ENCODE data around the gene CYP1A1. TPM values are rescaled to one million over a fixed set of nuclear protein-coding genes. Genes with fewer than 3 reads are reported as not detected.

The CYP1A1 gene
- total and polyA plus RNA-seq, 2 of the 13 experiments (the other 11 are each of a cell fraction or from before 2014, with no cell fraction given): 7.9 to 8.0 TPM

GRCh38 chr15:74727727-74728126 is 2.4 kb upstream of the CYP1A1 start:
- no peak for ATAC-seq
- intact Hi-C loops (cut with micrococcal nuclease; ENCODE audit: unreplicated experiment) (no loop called here), in situ Hi-C loops (cut with HindIII; ENCODE audit: extremely low pct_ligation_motif_present, low pct_unique_long_range_greater_than_20kb) (no loop called here)
- Histone ChIP-seq H3K36me3 (replicated peaks in 1 of 2; ENCODE audit: control insufficient read depth in 1 of 2, insufficient read depth in 2 of 2, low read length in 2 of 2) (no peaks in the 10 kb centered on the region), H2AFZ (ENCODE audit: low read length) (no peak overlapping the region), H3K27me3 (ENCODE audit: control insufficient read depth in 1 of 2, insufficient read depth in 2 of 2, low read length in 2 of 2) (no peaks in the 10 kb centered on the region), H3K4me1 (ENCODE audit: insufficient read depth, low read length) (peaks cover 81% of the 10 kb centered on the region), H3K9me3 (ENCODE audit: low read length) (no peaks in the 10 kb centered on the region), H3K9ac (ENCODE audit: insufficient read depth, low read depth, low read length) (no peak overlapping the region), H3K4me3 (replicated peaks in 1 of 3; ENCODE audit: insufficient read depth in 1 of 3, low read depth in 2 of 3, low read length in 3 of 3) (no peak overlapping the region), H3K79me2 (ENCODE audit: insufficient read depth, low read length) (no peaks in the 10 kb centered on the region), H4K20me1 (ENCODE audit: insufficient read depth, low read length) (no peaks in the 10 kb centered on the region), H3K27ac (ENCODE audit: extremely low read length, insufficient read depth, low read length) (no peak overlapping the region), H3K4me2 (ENCODE audit: low read depth, low read length) (no peak overlapping the region)
- ChIA-PET POLR2A (no interaction called here), CTCF (ENCODE audit: low intra/inter-chr PET ratio, low total read pairs) (no interaction called here)
- no TSS peak for BruUV-seq (replicated peaks)
- FAIRE-seq: no peak
- DNase-seq (ENCODE audit: low spot score): no peak
- WGBS (ENCODE audit: low lambda C conversion rate): 94% methylated on average over 5 of the region's 7 CpGs
- TF ChIP-seq ZNF263 (CRISPR knock-in tag; IDR thresholded peaks at IDR 0.05) (0 out of 2 replicates have a peak, but pooled peaks have one; percentile 16), ZSCAN12 (CRISPR knock-in tag; IDR thresholded peaks at IDR 0.05) (no peak)
- TF ChIP-seq, protein P1, sequence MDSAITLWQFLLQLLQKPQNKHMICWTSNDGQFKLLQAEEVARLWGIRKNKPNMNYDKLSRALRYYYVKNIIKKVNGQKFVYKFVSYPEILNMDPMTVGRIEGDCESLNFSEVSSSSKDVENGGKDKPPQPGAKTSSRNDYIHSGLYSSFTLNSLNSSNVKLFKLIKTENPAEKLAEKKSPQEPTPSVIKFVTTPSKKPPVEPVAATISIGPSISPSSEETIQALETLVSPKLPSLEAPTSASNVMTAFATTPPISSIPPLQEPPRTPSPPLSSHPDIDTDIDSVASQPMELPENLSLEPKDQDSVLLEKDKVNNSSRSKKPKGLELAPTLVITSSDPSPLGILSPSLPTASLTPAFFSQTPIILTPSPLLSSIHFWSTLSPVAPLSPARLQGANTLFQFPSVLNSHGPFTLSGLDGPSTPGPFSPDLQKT (CRISPR knock-in tag; IDR thresholded peaks at IDR 0.05; ENCODE audit: borderline replicate concordance): no peak

- Histone ChIP-seq H3K9me3 (ENCODE audit: low read length) (no peaks in the 10 kb centered on the region), H3K9ac (ENCODE audit: insufficient read depth, low read depth, low read length) (peak overlapping the region; percentile 73), H3K27ac (ENCODE audit: extremely low read length, insufficient read depth, low read length) (peak overlapping the region; percentile 94), H3K4me3 (replicated peaks in 1 of 3; ENCODE audit: insufficient read depth in 1 of 3, low read depth in 2 of 3, low read length in 3 of 3) (peak overlapping the region; percentile 69 to 80 (median 71); a peak in 5 of 6 replicates), H3K4me1 (ENCODE audit: insufficient read depth, low read length) (peaks cover 76% of the 10 kb centered on the region), H3K27me3 (ENCODE audit: control insufficient read depth in 1 of 2, insufficient read depth in 2 of 2, low read length in 2 of 2) (no peaks in the 10 kb centered on the region), H3K4me2 (ENCODE audit: low read depth, low read length) (peak overlapping the region; percentile 63), H4K20me1 (ENCODE audit: insufficient read depth, low read length) (no peaks in the 10 kb centered on the region), H2AFZ (ENCODE audit: low read length) (no peak overlapping the region), H3K79me2 (ENCODE audit: insufficient read depth, low read length) (no peaks in the 10 kb centered on the region), H3K36me3 (replicated peaks in 1 of 2; ENCODE audit: control insufficient read depth in 1 of 2, insufficient read depth in 2 of 2, low read length in 2 of 2) (no peaks in the 10 kb centered on the region)
- FAIRE-seq (no peak), ATAC-seq (no peak), DNase-seq (ENCODE audit: low spot score) (no peak)
- BruUV-seq (replicated peaks): TSS peak; percentile 80
- in situ Hi-C loops (cut with HindIII; ENCODE audit: extremely low pct_ligation_motif_present, low pct_unique_long_range_greater_than_20kb): no loop called here
- POLR2A ChIA-PET: interaction anchor here (1.0 to 4.3 kb wide), 4 partner anchors 9 to 284 kb away, joined by 3 to 53 read pairs (median 4); no protein-coding TSS in a partner anchor
- WGBS (ENCODE audit: low lambda C conversion rate): 68% methylated on average over 18 of the region's 24 CpGs
- intact Hi-C loops (cut with micrococcal nuclease; ENCODE audit: unreplicated experiment): no loop called here
- CTCF ChIA-PET (ENCODE audit: low intra/inter-chr PET ratio, low total read pairs): no interaction called here
- TF ChIP-seq ZFP91 (CRISPR knock-in tag; IDR thresholded peaks at IDR 0.05; ENCODE audit: borderline replicate concordance): peak; percentile 94; the same call in 1 of the 2 replicates
- TF ChIP-seq ZNF724P (CRISPR knock-in tag; IDR thresholded peaks at IDR 0.05; ENCODE audit: borderline replicate concordance): no peak
- TF ChIP-seq ZKSCAN1 (IDR thresholded peaks at IDR 0.05; ENCODE audit: low read length): peak; percentile 89
- TF ChIP-seq ZBTB38 (CRISPR knock-in tag; IDR thresholded peaks at IDR 0.05): peak; percentile 99
- TF ChIP-seq TARDBP (CRISPR knock-in tag; IDR thresholded peaks at IDR 0.05): 0 out of 2 replicates have a peak, but pooled peaks have one; percentile 32
- TF ChIP-seq SP5 (CRISPR knock-in tag; IDR thresholded peaks at IDR 0.05; ENCODE audit: borderline replicate concordance, low read depth): 0 out of 2 replicates have a peak, but pooled peaks have one; percentile 9
- TF ChIP-seq, protein P2, sequence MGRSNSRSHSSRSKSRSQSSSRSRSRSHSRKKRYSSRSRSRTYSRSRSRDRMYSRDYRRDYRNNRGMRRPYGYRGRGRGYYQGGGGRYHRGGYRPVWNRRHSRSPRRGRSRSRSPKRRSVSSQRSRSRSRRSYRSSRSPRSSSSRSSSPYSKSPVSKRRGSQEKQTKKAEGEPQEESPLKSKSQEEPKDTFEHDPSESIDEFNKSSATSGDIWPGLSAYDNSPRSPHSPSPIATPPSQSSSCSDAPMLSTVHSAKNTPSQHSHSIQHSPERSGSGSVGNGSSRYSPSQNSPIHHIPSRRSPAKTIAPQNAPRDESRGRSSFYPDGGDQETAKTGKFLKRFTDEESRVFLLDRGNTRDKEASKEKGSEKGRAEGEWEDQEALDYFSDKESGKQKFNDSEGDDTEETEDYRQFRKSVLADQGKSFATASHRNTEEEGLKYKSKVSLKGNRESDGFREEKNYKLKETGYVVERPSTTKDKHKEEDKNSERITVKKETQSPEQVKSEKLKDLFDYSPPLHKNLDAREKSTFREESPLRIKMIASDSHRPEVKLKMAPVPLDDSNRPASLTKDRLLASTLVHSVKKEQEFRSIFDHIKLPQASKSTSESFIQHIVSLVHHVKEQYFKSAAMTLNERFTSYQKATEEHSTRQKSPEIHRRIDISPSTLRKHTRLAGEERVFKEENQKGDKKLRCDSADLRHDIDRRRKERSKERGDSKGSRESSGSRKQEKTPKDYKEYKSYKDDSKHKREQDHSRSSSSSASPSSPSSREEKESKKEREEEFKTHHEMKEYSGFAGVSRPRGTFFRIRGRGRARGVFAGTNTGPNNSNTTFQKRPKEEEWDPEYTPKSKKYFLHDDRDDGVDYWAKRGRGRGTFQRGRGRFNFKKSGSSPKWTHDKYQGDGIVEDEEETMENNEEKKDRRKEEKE (IDR thresholded peaks at IDR 0.05): no peak
- no peak for TF ChIP-seq SOX13 (IDR thresholded peaks at IDR 0.05)
- TF ChIP-seq SOX13 (CRISPR knock-in tag; conservative IDR thresholded peaks at IDR 0.05 in 1 of 2, IDR thresholded peaks at IDR 0.05 in 1 of 2): no peak
- no peak for TF ChIP-seq ZNF180 (CRISPR knock-in tag; IDR thresholded peaks at IDR 0.05; ENCODE audit: borderline replicate concordance, low read depth)
- 0 out of 4 replicates have a peak, but pooled peaks of 1 of the 2 experiments have one; percentile 9 for TF ChIP-seq POLR2A (IDR thresholded peaks at IDR 0.05; ENCODE audit: insufficient read depth in 1 of 2, low read depth in 2 of 2, low read length in 2 of 2)
These were observed 1.4 kb upstream of the CYP1A1 start for GRCh38 chr15:74726774-74727164.
